ENCODE data around the gene SCAF4. TPM values are rescaled to one million over a fixed set of nuclear protein-coding genes. Genes with fewer than 3 reads are reported as not detected.
"Not testable (repeated sequence)": the region's sequence is repeated elsewhere in the genome, so short reads cannot be mapped to it uniquely, and the experiment has no call there.

SCAF4 gene
- total and polyA plus RNA-seq, 10 donors = 10.1 to 48.4 (median 34.1) TPM

GRCh38 chr21:31768710-31769109 is 36.8 kb upstream of the SCAF4 start:
- TF ChIP-seq CTCF (IDR thresholded peaks at IDR 0.05 in 8 of 11, conservative IDR thresholded peaks at IDR 0.05 in 3 of 11) (no peak), POLR2AphosphoS5 (IDR thresholded peaks at IDR 0.05) (no peak), POLR2A (IDR thresholded peaks at IDR 0.05) (no peak)
- no peak overlapping the region for H3K27ac ChIP-seq
- peaks cover 0 to 26% (median 11%) of the 10 kb centered on the region in 6 donors for H3K4me1 ChIP-seq
- intact Hi-C loops (cut with DNase I; ENCODE audit: low total_unique reads) = no loop called here
- no peaks in the 10 kb centered on the region for H3K27me3 ChIP-seq (replicated peaks in 1 of 7)
- H3K4me3 ChIP-seq = no peak overlapping the region
- no peaks in the 10 kb centered on the region for H3K36me3 ChIP-seq
- WGBS, 5 donors = 88 to 97% (median 92%) methylated on average over 1 of the region's 1 CpG
- peaks cover 0 to 6% (median 0%) of the 10 kb centered on the region in 8 donors for H3K9me3 ChIP-seq
- no peak for DNase-seq

- intact Hi-C loops (cut with DNase I; ENCODE audit: low total_unique reads) = no loop called here
- Histone ChIP-seq H3K4me3 (no peak overlapping the region), H3K4me1 (peaks cover 0 to 8% (median under 1%) of the 10 kb centered on the region in 6 donors), H3K27me3 (replicated peaks in 1 of 7) (no peaks in the 10 kb centered on the region), H3K36me3 (no peaks in the 10 kb centered on the region), H3K27ac (no peak overlapping the region), H3K9me3 (peaks cover 0 to 6% (median 0%) of the 10 kb centered on the region in 8 donors)
- WGBS, 5 donors = 55 to 80% (median 67%) methylated on average over 3 of the region's 3 CpGs
- TF ChIP-seq POLR2AphosphoS5 (IDR thresholded peaks at IDR 0.05) (no peak), CTCF (IDR thresholded peaks at IDR 0.05 in 8 of 11, conservative IDR thresholded peaks at IDR 0.05 in 3 of 11) (no peak), POLR2A (IDR thresholded peaks at IDR 0.05) (no peak)
- DNase-seq = no peak
Observed at GRCh38 chr21:31766899-31767298, 35.0 kb upstream of the SCAF4 start.

GRCh38 chr21:31765850-31766249 is 33.9 kb upstream of the SCAF4 start:
- H3K9me3 ChIP-seq; intact Hi-C loops (cut with DNase I; ENCODE audit: low total_unique reads); H3K36me3 ChIP-seq; H3K4me1 ChIP-seq; DNase-seq; H3K27ac ChIP-seq; H3K4me3 ChIP-seq; H3K27me3 ChIP-seq (replicated peaks in 1 of 7): not testable (repeated sequence)
- WGBS, 5 donors = 83 to 93% (median 86%) methylated on average over 6 of the region's 6 CpGs

- no peak for TF ChIP-seq POLR2A (IDR thresholded peaks at IDR 0.05)
- no peak for TF ChIP-seq CTCF (IDR thresholded peaks at IDR 0.05 in 8 of 11, conservative IDR thresholded peaks at IDR 0.05 in 3 of 11)
- TF ChIP-seq POLR2AphosphoS5 (IDR thresholded peaks at IDR 0.05) = no peak
- H3K36me3 ChIP-seq = no peaks in the 10 kb centered on the region
- intact Hi-C loops (cut with DNase I; ENCODE audit: low total_unique reads) = no loop called here
- DNase-seq = no peak
- H3K4me1 ChIP-seq = no peaks in the 10 kb centered on the region
- 76 to 85% (median 80%) methylated on average over 4 of the region's 4 CpGs for WGBS, 5 donors
- H3K9me3 ChIP-seq = no peaks in the 10 kb centered on the region
- H3K27ac ChIP-seq = no peak overlapping the region
- H3K27me3 ChIP-seq (replicated peaks in 1 of 7) = no peaks in the 10 kb centered on the region
- H3K4me3 ChIP-seq = no peak overlapping the region
Observed at GRCh38 chr21:31760931-31761330, 29.0 kb upstream of the SCAF4 start.

GRCh38 chr21:31756787-31757186 is 24.9 kb upstream of the SCAF4 start:
- 76 to 95% (median 77%) methylated on average over 1 of the region's 1 CpG for WGBS, 5 donors
- Histone ChIP-seq H3K4me3 (no peak overlapping the region), H3K27me3 (replicated peaks in 1 of 7) (no peaks in the 10 kb centered on the region), H3K9me3 (no peaks in the 10 kb centered on the region), H3K27ac (no peak overlapping the region), H3K36me3 (no peaks in the 10 kb centered on the region), H3K4me1 (no peaks in the 10 kb centered on the region)
- TF ChIP-seq POLR2AphosphoS5 (IDR thresholded peaks at IDR 0.05) (no peak), POLR2A (IDR thresholded peaks at IDR 0.05) (no peak), CTCF (IDR thresholded peaks at IDR 0.05 in 8 of 11, conservative IDR thresholded peaks at IDR 0.05 in 3 of 11) (no peak)
- no peak for DNase-seq
- intact Hi-C loops (cut with DNase I; ENCODE audit: low total_unique reads) = no loop called here
